ENCODE measurements around the gene CD4.
A peak's percentile ranks its signal among the peaks of the same experiment; 100 is the strongest.

Gene CD4

GRCh38 chr12:6774499-6775062, 14.7 kb upstream of the CD4 start:
- peak overlapping the region; percentile 86 for H3K4me3 Mint-ChIP-seq
- ATAC-seq (replicated peaks; ENCODE audit: extremely low read depth, poor library complexity, severe bottlenecking) (peak; percentile 82), DNase-seq (ENCODE audit: low spot score in 2 of 2) (peak; percentile 42 to 68)
- H3K27me3 Mint-ChIP-seq, result no peaks in the 10 kb centered on the region
- H3K9me3 Mint-ChIP-seq, result no peaks in the 10 kb centered on the region
- H3K4me1 Mint-ChIP-seq, result peaks cover 65% of the 10 kb centered on the region
- H3K36me3 Mint-ChIP-seq (ENCODE audit: insufficient read depth), result peaks cover 11% of the 10 kb centered on the region
- H3K27ac Mint-ChIP-seq (ENCODE audit: low read depth), result peak overlapping the region; percentile 91

DNA sequence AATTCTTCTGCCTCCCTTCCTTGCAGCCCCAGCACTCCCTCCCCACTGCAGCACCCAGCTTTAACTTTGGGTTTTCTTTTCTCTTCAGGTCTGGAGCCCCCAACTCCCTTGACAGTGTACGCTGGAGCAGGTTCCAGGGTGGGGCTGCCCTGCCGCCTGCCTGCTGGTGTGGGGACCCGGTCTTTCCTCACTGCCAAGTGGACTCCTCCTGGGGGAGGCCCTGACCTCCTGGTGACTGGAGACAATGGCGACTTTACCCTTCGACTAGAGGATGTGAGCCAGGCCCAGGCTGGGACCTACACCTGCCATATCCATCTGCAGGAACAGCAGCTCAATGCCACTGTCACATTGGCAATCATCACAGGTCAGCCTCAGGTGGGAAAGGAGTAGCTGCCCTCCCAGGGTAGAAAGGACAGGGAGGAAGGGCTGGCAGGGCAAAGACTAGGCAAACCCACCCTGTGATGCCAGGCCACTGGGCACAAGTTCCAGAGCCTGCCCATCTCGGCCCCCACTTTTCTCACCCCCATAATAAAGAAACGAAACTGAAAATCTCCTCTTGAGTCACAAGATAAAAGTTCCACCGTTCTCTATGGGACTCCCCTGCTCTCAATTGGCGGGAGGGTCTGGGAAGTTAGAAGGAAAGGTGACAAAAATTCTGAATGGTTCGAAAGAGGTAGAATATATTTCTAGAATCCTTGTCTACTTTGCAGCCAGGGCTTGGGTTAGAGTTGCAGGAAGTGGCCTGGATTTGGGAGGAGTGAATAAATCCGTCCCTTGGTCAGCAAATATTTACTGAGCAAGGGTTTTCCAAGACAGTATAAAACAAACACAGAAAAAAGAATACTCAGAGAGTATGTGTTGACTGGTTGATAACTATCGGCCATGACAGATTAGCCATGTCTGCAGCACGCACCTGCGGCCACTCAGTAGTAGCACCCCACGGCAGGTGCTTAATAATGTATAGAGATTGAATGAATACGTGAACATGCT, 13.8 kb upstream of the CD4 start:
- peaks cover 11% of the 10 kb centered on the region for H3K36me3 Mint-ChIP-seq (ENCODE audit: insufficient read depth)

DNA sequence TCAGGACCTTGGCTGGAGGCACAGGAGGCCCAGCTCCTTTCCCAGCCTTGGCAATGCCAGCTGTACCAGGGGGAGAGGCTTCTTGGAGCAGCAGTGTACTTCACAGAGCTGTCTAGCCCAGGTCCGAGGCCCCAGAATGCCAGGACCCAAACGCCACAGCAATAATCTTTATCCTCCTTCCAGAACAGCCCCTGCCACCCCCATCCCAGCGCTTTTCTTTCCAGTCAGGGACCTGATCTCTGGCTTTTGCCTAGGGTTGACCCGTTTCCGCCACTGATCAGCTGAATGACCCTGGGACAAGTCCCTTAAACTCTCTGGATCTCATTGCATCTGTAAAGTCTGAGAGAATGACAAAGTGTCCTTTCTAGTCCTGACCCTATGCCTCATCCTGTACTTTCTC, 11.9 kb upstream of the CD4 start:
- Mint-ChIP-seq H3K27me3 (no peaks in the 10 kb centered on the region), H3K4me1 (peaks cover 48% of the 10 kb centered on the region), H3K36me3 (ENCODE audit: insufficient read depth) (peaks cover 9% of the 10 kb centered on the region), H3K27ac (ENCODE audit: low read depth) (no peak overlapping the region), H3K9me3 (no peaks in the 10 kb centered on the region), H3K4me3 (no peak overlapping the region)
- ATAC-seq (replicated peaks; ENCODE audit: extremely low read depth, poor library complexity, severe bottlenecking) (no peak), DNase-seq (ENCODE audit: low spot score in 2 of 2) (no peak)

More for the DNA sequence above, 13.8 kb upstream of the CD4 start:
- Mint-ChIP-seq H3K4me3 (peak overlapping the region; percentile 86), H3K27ac (ENCODE audit: low read depth) (peak overlapping the region; percentile 91), H3K27me3 (no peaks in the 10 kb centered on the region), H3K9me3 (no peaks in the 10 kb centered on the region), H3K4me1 (peaks cover 65% of the 10 kb centered on the region)
- no peak for ATAC-seq (replicated peaks; ENCODE audit: extremely low read depth, poor library complexity, severe bottlenecking)
- no peak for DNase-seq (ENCODE audit: low spot score in 2 of 2)

- ATAC-seq (replicated peaks; ENCODE audit: extremely low read depth, poor library complexity, severe bottlenecking) (no peak), DNase-seq (ENCODE audit: low spot score in 2 of 2) (no peak)
- Mint-ChIP-seq H3K36me3 (ENCODE audit: insufficient read depth) (peaks cover 9% of the 10 kb centered on the region), H3K27ac (ENCODE audit: low read depth) (peak overlapping the region; percentile 87), H3K4me3 (peak overlapping the region; percentile 75), H3K4me1 (peaks cover 45% of the 10 kb centered on the region), H3K27me3 (no peaks in the 10 kb centered on the region), H3K9me3 (no peaks in the 10 kb centered on the region)
Measured at GRCh38 chr12:6778217-6778573, 11.1 kb upstream of the CD4 start.

DNA sequence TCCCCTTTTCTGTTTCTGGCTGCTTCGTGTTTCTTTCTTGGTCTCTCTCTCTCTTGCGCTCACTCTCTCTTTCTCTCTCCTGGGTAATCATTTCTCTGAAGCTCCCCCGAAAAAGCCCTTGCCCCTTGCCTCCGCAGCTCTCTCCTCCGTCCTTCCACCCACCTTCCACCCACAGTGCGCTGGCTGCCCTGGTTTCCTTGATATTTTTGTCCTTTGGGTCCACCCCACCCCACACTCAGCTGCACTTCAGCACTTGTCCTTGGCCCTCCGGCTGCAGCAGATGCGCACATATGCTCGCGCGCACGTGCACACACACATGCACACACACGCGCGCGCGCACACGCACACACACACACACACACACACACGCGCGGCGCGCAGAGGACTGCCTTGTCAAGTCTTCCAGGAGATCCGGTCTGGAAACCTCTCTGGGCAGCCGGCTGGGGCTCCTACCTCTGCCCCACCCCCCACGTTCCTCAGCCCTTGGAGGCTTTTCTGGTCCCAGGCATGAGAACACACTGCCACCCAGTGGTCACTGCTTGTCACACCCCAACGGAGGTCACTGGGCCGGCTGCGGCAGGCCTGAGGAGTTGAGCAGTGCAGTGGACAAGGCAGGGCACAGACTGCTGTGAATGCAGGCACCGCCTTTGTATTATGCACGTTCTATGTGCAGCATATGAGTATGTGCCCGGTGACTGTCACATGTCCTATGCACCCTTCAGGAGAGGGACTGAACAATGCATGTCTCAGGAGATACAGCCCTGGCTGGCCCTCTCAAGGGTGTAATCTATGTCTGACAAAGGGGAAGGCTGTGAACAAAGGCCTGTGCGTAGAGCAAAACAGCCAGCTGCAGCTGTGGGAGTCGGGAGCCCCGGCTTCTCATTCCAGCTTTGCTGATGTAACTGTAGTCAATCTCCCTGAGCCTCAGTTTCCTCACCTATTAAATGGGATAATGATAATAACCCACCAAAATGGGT, 10.5 kb upstream of the CD4 start:
- Mint-ChIP-seq H3K4me3 (peak overlapping the region; percentile 75), H3K27me3 (peaks cover 6% of the 10 kb centered on the region), H3K4me1 (peaks cover 42% of the 10 kb centered on the region), H3K9me3 (no peaks in the 10 kb centered on the region), H3K27ac (ENCODE audit: low read depth) (peak overlapping the region; percentile 87), H3K36me3 (ENCODE audit: insufficient read depth) (peaks cover 9% of the 10 kb centered on the region)
- DNase-seq (ENCODE audit: low spot score in 2 of 2), result peak; percentile 77 to 79
- ATAC-seq (replicated peaks; ENCODE audit: extremely low read depth, poor library complexity, severe bottlenecking), result peak; percentile 57

- Mint-ChIP-seq H3K9me3 (no peaks in the 10 kb centered on the region), H3K36me3 (ENCODE audit: insufficient read depth) (peaks cover 6% of the 10 kb centered on the region), H3K4me3 (no peak overlapping the region), H3K27ac (ENCODE audit: low read depth) (no peak overlapping the region), H3K27me3 (peaks cover 6% of the 10 kb centered on the region), H3K4me1 (peaks cover 32% of the 10 kb centered on the region)
- DNase-seq (ENCODE audit: low spot score in 2 of 2), result no peak
- no peak for ATAC-seq (replicated peaks; ENCODE audit: extremely low read depth, poor library complexity, severe bottlenecking)
Measured at GRCh38 chr12:6779708-6780432, 9.5 kb upstream of the CD4 start.

GRCh38 chr12:6780573-6780972, 8.8 kb upstream of the CD4 start:
- ATAC-seq (replicated peaks; ENCODE audit: extremely low read depth, poor library complexity, severe bottlenecking), result no peak
- Mint-ChIP-seq H3K27ac (ENCODE audit: low read depth) (no peak overlapping the region), H3K4me1 (peaks cover 25% of the 10 kb centered on the region), H3K27me3 (peaks cover 6% of the 10 kb centered on the region), H3K4me3 (no peak overlapping the region), H3K36me3 (ENCODE audit: insufficient read depth) (peaks cover 6% of the 10 kb centered on the region), H3K9me3 (no peaks in the 10 kb centered on the region)
- no peak for DNase-seq (ENCODE audit: low spot score in 2 of 2)

DNA sequence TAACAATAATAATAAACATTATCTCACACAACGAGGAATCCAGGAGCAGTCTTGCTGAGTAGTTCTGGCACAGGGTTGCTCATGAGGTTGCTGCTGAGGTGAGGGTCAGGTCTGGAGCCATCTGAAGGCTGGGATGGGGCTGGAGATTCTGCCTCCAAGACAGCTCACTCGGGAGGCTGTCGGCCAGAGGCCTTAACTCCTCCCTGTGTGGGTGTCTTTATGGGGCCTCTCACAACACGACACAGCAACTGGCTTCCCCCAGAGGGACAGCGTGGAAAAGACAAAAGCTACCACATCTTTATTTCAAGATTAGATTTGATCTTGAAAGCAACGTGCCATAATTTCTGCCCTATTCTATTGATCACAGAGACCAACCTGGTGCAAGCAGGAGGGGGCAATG, 7.2 kb upstream of the CD4 start:
- Mint-ChIP-seq H3K9me3 (no peaks in the 10 kb centered on the region), H3K27ac (ENCODE audit: low read depth) (no peak overlapping the region), H3K4me3 (no peak overlapping the region), H3K27me3 (peaks cover 6% of the 10 kb centered on the region), H3K4me1 (peaks cover 19% of the 10 kb centered on the region), H3K36me3 (ENCODE audit: insufficient read depth) (peaks cover 7% of the 10 kb centered on the region)
- ATAC-seq (replicated peaks; ENCODE audit: extremely low read depth, poor library complexity, severe bottlenecking), result no peak
- no peak for DNase-seq (ENCODE audit: low spot score in 2 of 2)

- Mint-ChIP-seq H3K4me3 (no peak overlapping the region), H3K9me3 (no peaks in the 10 kb centered on the region), H3K4me1 (peaks cover 19% of the 10 kb centered on the region), H3K27me3 (peaks cover 6% of the 10 kb centered on the region), H3K36me3 (ENCODE audit: insufficient read depth) (peaks cover 7% of the 10 kb centered on the region), H3K27ac (ENCODE audit: low read depth) (peak overlapping the region; percentile 33)
- ATAC-seq (replicated peaks; ENCODE audit: extremely low read depth, poor library complexity, severe bottlenecking) (no peak), DNase-seq (ENCODE audit: low spot score in 2 of 2) (no peak)
Measured at GRCh38 chr12:6782850-6783566, 6.3 kb upstream of the CD4 start.

DNA sequence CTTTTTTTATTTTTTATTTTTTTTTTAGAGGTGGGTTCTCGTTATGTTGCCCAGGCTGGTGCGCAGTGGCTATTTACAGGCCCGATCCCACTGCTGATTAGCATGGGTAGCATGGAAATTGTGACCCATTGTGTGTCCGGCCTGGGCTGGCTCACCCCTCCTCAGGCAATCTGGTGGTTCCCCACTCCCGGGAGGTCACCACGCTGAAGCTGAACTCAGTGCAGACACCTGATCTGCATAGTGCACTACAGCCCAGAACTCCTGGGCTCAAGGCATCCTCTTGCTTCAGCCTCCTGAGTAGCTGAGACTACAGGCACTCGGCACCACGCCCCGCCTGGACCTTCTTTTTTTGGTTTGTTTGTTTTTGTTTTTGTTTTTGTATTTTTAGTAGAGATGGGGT, 5.5 kb upstream of the CD4 start:
- Mint-ChIP-seq H3K36me3 (ENCODE audit: insufficient read depth) (peaks cover 4% of the 10 kb centered on the region), H3K27ac (ENCODE audit: low read depth) (peak overlapping the region; percentile 33), H3K4me3 (no peak overlapping the region), H3K4me1 (peaks cover 11% of the 10 kb centered on the region), H3K9me3 (no peaks in the 10 kb centered on the region), H3K27me3 (peaks cover 6% of the 10 kb centered on the region)
- ATAC-seq (replicated peaks; ENCODE audit: extremely low read depth, poor library complexity, severe bottlenecking), result no peak
- DNase-seq (ENCODE audit: low spot score in 2 of 2), result no peak

GRCh38 chr12:6784296-6784695, 5.0 kb upstream of the CD4 start:
- DNase-seq (ENCODE audit: low spot score in 2 of 2) (no peak), ATAC-seq (replicated peaks; ENCODE audit: extremely low read depth, poor library complexity, severe bottlenecking) (no peak)
- Mint-ChIP-seq H3K4me1 (peaks cover 7% of the 10 kb centered on the region), H3K27ac (ENCODE audit: low read depth) (no peak overlapping the region), H3K9me3 (no peaks in the 10 kb centered on the region), H3K27me3 (peaks cover 6% of the 10 kb centered on the region), H3K4me3 (no peak overlapping the region), H3K36me3 (ENCODE audit: insufficient read depth) (peaks cover 4% of the 10 kb centered on the region)

Data from central memory CD8-positive, alpha-beta T cell (primary cell).